ENCODE measurements around the gene PRRT4.

The PRRT4 gene

GRCh38 chr7:128303133-128303532, 58.4 kb downstream of the PRRT4 start:
- H3K4me1 ChIP-seq (ENCODE audit: insufficient read depth, low read length), result no peaks in the 10 kb centered on the region
- H3K36me3 ChIP-seq (ENCODE audit: insufficient read depth, low read length), result peaks cover 38% of the 10 kb centered on the region
- no peaks in the 10 kb centered on the region for H3K27me3 ChIP-seq (ENCODE audit: control insufficient read depth in 1 of 2, insufficient read depth in 2 of 2, low read length in 2 of 2)
- H3K4me3 ChIP-seq (ENCODE audit: low read depth in 1 of 2, low read length in 2 of 2), result no peak overlapping the region
- H3K9me3 ChIP-seq (ENCODE audit: low read length), result no peaks in the 10 kb centered on the region
- H3K9ac ChIP-seq (ENCODE audit: low read length), result no peak overlapping the region
- H3K27ac ChIP-seq (ENCODE audit: low read depth, low read length), result no peak overlapping the region

- Histone ChIP-seq H3K4me3 (ENCODE audit: low read depth in 1 of 2, low read length in 2 of 2) (no peak overlapping the region), H3K4me1 (ENCODE audit: insufficient read depth, low read length) (no peaks in the 10 kb centered on the region), H3K27me3 (ENCODE audit: control insufficient read depth in 1 of 2, insufficient read depth in 2 of 2, low read length in 2 of 2) (no peaks in the 10 kb centered on the region), H3K9ac (ENCODE audit: low read length) (no peak overlapping the region), H3K27ac (ENCODE audit: low read depth, low read length) (no peak overlapping the region), H3K36me3 (ENCODE audit: insufficient read depth, low read length) (peaks cover 32% of the 10 kb centered on the region), H3K9me3 (ENCODE audit: low read length) (no peaks in the 10 kb centered on the region)
Observed at GRCh38 chr7:128302139-128302538, 59.4 kb downstream of the PRRT4 start.

Data from muscle layer of colon (tissue), 2 donors.